Mesothelial cell of epicardium (in vitro differentiated cells): ENCODE data around the gene FGD3. TPM values are rescaled to one million over a fixed set of nuclear protein-coding genes. Genes with fewer than 3 reads are reported as not detected.

ENCODE experiments used
- DNase-seq, 2 experiments: peaks; one replicate each; pipeline ENCODE4 v3.0.0; 2021; ENCODE audit warnings: low spot score in 2 of 2; ENCODE audit not compliant: unreplicated experiment in 2 of 2
- H3K27ac Mint-ChIP-seq: 2 replicates; pipeline ENCODE4 v1.8.0; 2021; ENCODE audit warnings: mixed read lengths
- H3K27me3 Mint-ChIP-seq: 2 replicates; pipeline ENCODE4 v1.8.0; 2021; ENCODE audit warnings: low read depth, mixed read lengths
- H3K36me3 Mint-ChIP-seq: 2 replicates; pipeline ENCODE4 v1.8.0; 2021; ENCODE audit warnings: mixed read lengths
- H3K4me1 Mint-ChIP-seq: 2 replicates; pipeline ENCODE4 v1.8.0; 2021; ENCODE audit warnings: mixed read lengths
- H3K4me3 Mint-ChIP-seq: 2 replicates; pipeline ENCODE4 v1.8.0; 2021; ENCODE audit warnings: mild to moderate bottlenecking, moderate library complexity, mixed read lengths
- H3K9me3 Mint-ChIP-seq: 2 replicates; pipeline ENCODE4 v1.8.0; 2021; ENCODE audit warnings: mixed read lengths
- total RNA-seq: library from RNA; stranded (reverse); gene quantifications from 3 replicates; pipeline ENCODE4 v1.2.1, GENCODE V29; 2021
- TF ChIP-seq, protein P1 (sequence below): fragments of 200-600 bp; sonication (generic); IDR thresholded peaks from one replicate; pipeline ENCODE4 v1.5.0; 2021; ENCODE audit warnings: antibody characterized with exemption; ENCODE audit not compliant: unreplicated experiment

Gene FGD3
- total RNA-seq, 1 donor from 2014 or later = 36.3 TPM

DNA sequence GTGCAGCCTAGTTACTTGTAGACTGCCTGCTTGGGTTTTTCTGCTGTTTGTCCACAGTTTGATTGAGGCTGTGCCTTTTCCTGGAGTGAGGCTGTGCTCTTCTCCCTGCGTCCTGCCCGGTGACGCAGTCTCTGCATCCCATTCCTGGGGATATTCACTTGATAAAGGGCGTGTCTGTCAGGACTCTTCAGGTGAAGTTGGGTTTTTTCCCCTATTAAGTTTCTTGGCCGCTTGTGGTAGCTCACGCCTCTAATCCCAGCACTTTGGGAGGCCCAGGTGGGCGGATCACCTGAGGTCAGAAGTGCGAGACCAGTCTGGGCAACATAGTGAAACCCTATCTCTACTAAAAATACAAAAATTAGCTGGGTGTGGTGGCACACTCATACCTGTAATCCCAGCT, 61.1 kb downstream of the FGD3 start:
- Mint-ChIP-seq H3K27ac (no peak overlapping the region), H3K4me1 (peaks cover 2% of the 10 kb centered on the region), H3K36me3 (peaks cover 23% of the 10 kb centered on the region), H3K9me3 (no peaks in the 10 kb centered on the region), H3K4me3 (no peak overlapping the region), H3K27me3 (no peaks in the 10 kb centered on the region)
- DNase-seq = no peak
- TF ChIP-seq, protein P1, sequence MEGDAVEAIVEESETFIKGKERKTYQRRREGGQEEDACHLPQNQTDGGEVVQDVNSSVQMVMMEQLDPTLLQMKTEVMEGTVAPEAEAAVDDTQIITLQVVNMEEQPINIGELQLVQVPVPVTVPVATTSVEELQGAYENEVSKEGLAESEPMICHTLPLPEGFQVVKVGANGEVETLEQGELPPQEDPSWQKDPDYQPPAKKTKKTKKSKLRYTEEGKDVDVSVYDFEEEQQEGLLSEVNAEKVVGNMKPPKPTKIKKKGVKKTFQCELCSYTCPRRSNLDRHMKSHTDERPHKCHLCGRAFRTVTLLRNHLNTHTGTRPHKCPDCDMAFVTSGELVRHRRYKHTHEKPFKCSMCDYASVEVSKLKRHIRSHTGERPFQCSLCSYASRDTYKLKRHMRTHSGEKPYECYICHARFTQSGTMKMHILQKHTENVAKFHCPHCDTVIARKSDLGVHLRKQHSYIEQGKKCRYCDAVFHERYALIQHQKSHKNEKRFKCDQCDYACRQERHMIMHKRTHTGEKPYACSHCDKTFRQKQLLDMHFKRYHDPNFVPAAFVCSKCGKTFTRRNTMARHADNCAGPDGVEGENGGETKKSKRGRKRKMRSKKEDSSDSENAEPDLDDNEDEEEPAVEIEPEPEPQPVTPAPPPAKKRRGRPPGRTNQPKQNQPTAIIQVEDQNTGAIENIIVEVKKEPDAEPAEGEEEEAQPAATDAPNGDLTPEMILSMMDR = no peak

DNA sequence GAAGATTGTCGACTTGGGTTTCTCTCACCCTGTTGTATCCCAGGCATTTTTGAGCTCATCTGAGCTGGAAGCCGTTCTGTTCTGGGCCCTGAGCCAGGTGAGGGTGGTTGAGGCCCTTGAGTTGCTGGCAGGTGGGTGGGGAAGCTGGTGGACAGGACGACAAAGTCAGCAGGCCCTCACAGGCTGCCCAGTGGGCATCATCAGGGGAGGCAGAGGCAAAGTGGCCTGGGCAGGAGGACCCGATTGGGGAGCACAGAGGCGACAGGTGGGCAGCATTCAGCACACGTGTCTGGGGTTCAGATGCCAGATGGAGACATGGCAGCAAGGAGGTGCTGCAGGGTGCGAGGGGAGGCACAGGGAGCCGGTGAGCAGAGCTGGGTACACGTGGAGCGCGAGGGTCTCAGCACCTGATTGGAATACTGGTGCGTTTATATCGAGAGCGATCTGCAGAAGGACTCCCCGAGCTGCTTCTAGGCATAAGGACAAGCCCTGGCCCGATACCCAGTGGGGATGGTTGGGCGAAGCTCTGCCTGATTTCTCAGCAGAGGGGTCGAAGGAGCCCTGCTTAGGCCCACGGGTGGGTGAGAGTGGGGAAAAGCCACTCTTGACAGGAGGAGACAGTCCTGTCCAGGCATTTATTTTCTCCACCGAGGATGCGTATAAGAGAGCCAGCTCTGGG, 62.2 kb downstream of the FGD3 start:
- no peak overlapping the region for H3K27ac Mint-ChIP-seq

DNA sequence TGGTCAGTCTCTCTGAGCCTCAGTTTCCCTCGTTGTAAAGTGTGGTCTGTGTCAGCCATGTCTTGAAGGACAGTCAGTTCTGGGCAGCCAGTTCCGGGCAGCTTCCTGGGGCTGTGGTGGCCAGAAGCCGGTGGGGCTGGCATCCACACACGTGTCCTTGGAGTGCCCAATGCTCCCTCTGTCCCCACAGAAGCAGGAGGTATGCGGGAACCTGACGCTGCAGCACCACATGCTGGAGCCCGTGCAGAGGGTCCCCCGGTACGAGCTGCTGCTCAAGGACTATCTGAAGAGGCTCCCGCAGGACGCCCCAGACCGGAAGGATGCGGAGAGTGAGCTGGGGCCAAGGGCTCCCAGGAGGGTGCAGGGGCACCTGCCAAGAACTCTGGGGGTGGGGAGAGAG, 62.7 kb downstream of the FGD3 start:
- TF ChIP-seq, protein P1 = no peak
- H3K4me1 Mint-ChIP-seq = no peaks in the 10 kb centered on the region
- no peaks in the 10 kb centered on the region for H3K9me3 Mint-ChIP-seq
- peaks cover 23% of the 10 kb centered on the region for H3K36me3 Mint-ChIP-seq
- no peaks in the 10 kb centered on the region for H3K27me3 Mint-ChIP-seq
- DNase-seq = peak in 1 of 2 experiments; percentile 33
- no peak overlapping the region for H3K4me3 Mint-ChIP-seq
- H3K27ac Mint-ChIP-seq = no peak overlapping the region

More for the DNA sequence above, 62.2 kb downstream of the FGD3 start:
- DNase-seq = peak in 1 of 2 experiments; percentile 20
- Mint-ChIP-seq H3K36me3 (peaks cover 20% of the 10 kb centered on the region), H3K4me1 (no peaks in the 10 kb centered on the region), H3K4me3 (no peak overlapping the region), H3K9me3 (no peaks in the 10 kb centered on the region), H3K27me3 (no peaks in the 10 kb centered on the region)
- TF ChIP-seq, protein P1 = no peak

DNA sequence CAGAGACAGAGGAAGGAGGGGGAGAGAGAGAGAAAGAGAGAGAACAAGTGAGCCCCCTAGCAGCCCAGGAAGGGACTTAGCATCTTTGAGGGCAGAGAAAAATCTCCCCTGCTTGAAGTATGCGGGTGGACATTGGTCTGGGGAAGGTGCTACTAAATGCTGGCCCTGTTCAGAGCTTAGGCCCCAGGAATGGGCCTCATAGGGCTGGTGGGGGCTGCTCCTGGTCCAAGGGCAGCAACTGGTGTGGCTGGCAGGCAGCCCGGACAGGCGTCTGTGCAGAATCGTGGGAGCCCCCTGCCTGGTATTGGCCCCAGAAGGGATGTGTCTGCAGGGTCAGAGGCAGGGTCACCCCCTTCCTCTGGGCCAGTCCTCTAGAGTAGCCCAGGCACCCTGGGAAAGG, 63.4 kb downstream of the FGD3 start:
- DNase-seq = peak in 1 of 2 experiments; percentile 36
- Mint-ChIP-seq H3K27ac (no peak overlapping the region), H3K4me1 (no peaks in the 10 kb centered on the region), H3K4me3 (no peak overlapping the region), H3K27me3 (no peaks in the 10 kb centered on the region), H3K36me3 (peaks cover 25% of the 10 kb centered on the region), H3K9me3 (no peaks in the 10 kb centered on the region)
- TF ChIP-seq, protein P1 = no peak

DNA sequence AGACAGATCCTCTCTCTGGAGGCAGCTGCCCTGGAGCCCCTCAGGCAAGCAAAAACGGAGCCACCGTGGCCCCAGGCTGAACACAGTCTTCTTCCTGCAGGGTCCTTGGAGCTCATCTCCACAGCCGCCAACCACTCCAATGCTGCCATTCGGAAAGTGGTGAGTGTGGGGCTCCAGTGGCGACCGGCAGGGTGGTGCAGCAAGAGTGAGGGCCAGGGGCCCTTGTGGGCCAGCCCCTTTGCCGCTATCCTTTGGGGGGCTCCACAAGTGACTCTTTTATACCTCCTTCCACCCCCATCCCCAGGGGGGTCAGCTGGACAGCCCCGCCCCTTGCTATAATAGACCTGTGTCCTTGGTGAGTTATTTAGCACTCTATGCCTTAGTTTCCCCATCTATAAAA, 63.8 kb downstream of the FGD3 start:
- no peaks in the 10 kb centered on the region for H3K27me3 Mint-ChIP-seq
- peaks cover 23% of the 10 kb centered on the region for H3K36me3 Mint-ChIP-seq
- H3K27ac Mint-ChIP-seq = no peak overlapping the region
- H3K4me3 Mint-ChIP-seq = no peak overlapping the region
- DNase-seq = peak in 1 of 2 experiments; percentile 19
- H3K9me3 Mint-ChIP-seq = no peaks in the 10 kb centered on the region
- TF ChIP-seq, protein P1 = no peak
- H3K4me1 Mint-ChIP-seq = no peaks in the 10 kb centered on the region
